ENCODE results near the gene NRG3.
"Not testable (repeated sequence)": the region's sequence is repeated elsewhere in the genome, so short reads cannot be mapped to it uniquely, and the experiment has no call there.

Gene NRG3

GRCh38 chr10:82643076-82643475, 768.1 kb downstream of the NRG3 start:
- Histone ChIP-seq H3K9ac (ENCODE audit: low read depth in 1 of 2, low read length in 2 of 2) (no peak overlapping the region), H3K36me3 (ENCODE audit: control insufficient read depth in 1 of 2, insufficient read depth in 2 of 2, low read length in 2 of 2) (no peaks in the 10 kb centered on the region), H3K27ac (ENCODE audit: low read depth, low read length) (no peak overlapping the region), H3K4me3 (ENCODE audit: low read depth in 1 of 2, low read length in 2 of 2) (no peak overlapping the region), H3K4me1 (ENCODE audit: control insufficient read depth in 1 of 2, insufficient read depth in 2 of 2, low read length in 2 of 2) (no peaks in the 10 kb centered on the region), H3K27me3 (ENCODE audit: control insufficient read depth in 1 of 2, insufficient read depth in 2 of 2, low read length in 2 of 2) (no peaks in the 10 kb centered on the region), H3K9me3 (ENCODE audit: control insufficient read depth in 1 of 2, low read length in 2 of 2) (no peaks in the 10 kb centered on the region)

GRCh38 chr10:82643601-82644000, 768.6 kb downstream of the NRG3 start:
- Histone ChIP-seq H3K36me3 (ENCODE audit: control insufficient read depth in 1 of 2, insufficient read depth in 2 of 2, low read length in 2 of 2) (no peaks in the 10 kb centered on the region), H3K9me3 (ENCODE audit: control insufficient read depth in 1 of 2, low read length in 2 of 2) (no peaks in the 10 kb centered on the region), H3K4me3 (ENCODE audit: low read depth in 1 of 2, low read length in 2 of 2) (no peak overlapping the region), H3K27ac (ENCODE audit: low read depth, low read length) (no peak overlapping the region), H3K4me1 (ENCODE audit: control insufficient read depth in 1 of 2, insufficient read depth in 2 of 2, low read length in 2 of 2) (no peaks in the 10 kb centered on the region), H3K9ac (ENCODE audit: low read depth in 1 of 2, low read length in 2 of 2) (no peak overlapping the region), H3K27me3 (ENCODE audit: control insufficient read depth in 1 of 2, insufficient read depth in 2 of 2, low read length in 2 of 2) (no peaks in the 10 kb centered on the region)

- Histone ChIP-seq H3K4me1 (ENCODE audit: control insufficient read depth in 1 of 2, insufficient read depth in 2 of 2, low read length in 2 of 2) (no peaks in the 10 kb centered on the region), H3K36me3 (ENCODE audit: control insufficient read depth in 1 of 2, insufficient read depth in 2 of 2, low read length in 2 of 2) (no peaks in the 10 kb centered on the region), H3K27me3 (ENCODE audit: control insufficient read depth in 1 of 2, insufficient read depth in 2 of 2, low read length in 2 of 2) (no peaks in the 10 kb centered on the region), H3K9me3 (ENCODE audit: control insufficient read depth in 1 of 2, low read length in 2 of 2) (no peaks in the 10 kb centered on the region), H3K4me3 (ENCODE audit: low read depth in 1 of 2, low read length in 2 of 2) (no peak overlapping the region), H3K9ac (ENCODE audit: low read depth in 1 of 2, low read length in 2 of 2) (no peak overlapping the region), H3K27ac (ENCODE audit: low read depth, low read length) (no peak overlapping the region)
These were observed 770.2 kb downstream of the NRG3 start for GRCh38 chr10:82645221-82645620.

- Histone ChIP-seq H3K27ac (ENCODE audit: low read depth, low read length) (no peak overlapping the region), H3K27me3 (ENCODE audit: control insufficient read depth in 1 of 2, insufficient read depth in 2 of 2, low read length in 2 of 2) (no peaks in the 10 kb centered on the region), H3K4me1 (ENCODE audit: control insufficient read depth in 1 of 2, insufficient read depth in 2 of 2, low read length in 2 of 2) (no peaks in the 10 kb centered on the region), H3K36me3 (ENCODE audit: control insufficient read depth in 1 of 2, insufficient read depth in 2 of 2, low read length in 2 of 2) (no peaks in the 10 kb centered on the region), H3K9me3 (ENCODE audit: control insufficient read depth in 1 of 2, low read length in 2 of 2) (peaks cover 3 to 6% of the 10 kb centered on the region in 2 donors), H3K9ac (ENCODE audit: low read depth in 1 of 2, low read length in 2 of 2) (no peak overlapping the region), H3K4me3 (ENCODE audit: low read depth in 1 of 2, low read length in 2 of 2) (no peak overlapping the region)
These were observed 778.5 kb downstream of the NRG3 start for GRCh38 chr10:82653244-82654155.

GRCh38 chr10:82660205-82660604, 785.2 kb downstream of the NRG3 start:
- no peaks in the 10 kb centered on the region for H3K27me3 ChIP-seq (ENCODE audit: control insufficient read depth in 1 of 2, insufficient read depth in 2 of 2, low read length in 2 of 2)
- no peaks in the 10 kb centered on the region for H3K36me3 ChIP-seq (ENCODE audit: control insufficient read depth in 1 of 2, insufficient read depth in 2 of 2, low read length in 2 of 2)
- no peak overlapping the region for H3K9ac ChIP-seq (ENCODE audit: low read depth in 1 of 2, low read length in 2 of 2)
- H3K4me3 ChIP-seq (ENCODE audit: low read depth in 1 of 2, low read length in 2 of 2) = no peak overlapping the region
- H3K9me3 ChIP-seq (ENCODE audit: control insufficient read depth in 1 of 2, low read length in 2 of 2) = no peaks in the 10 kb centered on the region
- no peaks in the 10 kb centered on the region for H3K4me1 ChIP-seq (ENCODE audit: control insufficient read depth in 1 of 2, insufficient read depth in 2 of 2, low read length in 2 of 2)
- H3K27ac ChIP-seq (ENCODE audit: low read depth, low read length) = no peak overlapping the region

GRCh38 chr10:82660986-82661385, 786.0 kb downstream of the NRG3 start:
- no peaks in the 10 kb centered on the region for H3K36me3 ChIP-seq (ENCODE audit: control insufficient read depth in 1 of 2, insufficient read depth in 2 of 2, low read length in 2 of 2)
- no peak overlapping the region for H3K27ac ChIP-seq (ENCODE audit: low read depth, low read length)
- no peaks in the 10 kb centered on the region for H3K9me3 ChIP-seq (ENCODE audit: control insufficient read depth in 1 of 2, low read length in 2 of 2)
- H3K4me1 ChIP-seq (ENCODE audit: control insufficient read depth in 1 of 2, insufficient read depth in 2 of 2, low read length in 2 of 2) = no peaks in the 10 kb centered on the region
- H3K9ac ChIP-seq (ENCODE audit: low read depth in 1 of 2, low read length in 2 of 2) = no peak overlapping the region
- no peak overlapping the region for H3K4me3 ChIP-seq (ENCODE audit: low read depth in 1 of 2, low read length in 2 of 2)
- H3K27me3 ChIP-seq (ENCODE audit: control insufficient read depth in 1 of 2, insufficient read depth in 2 of 2, low read length in 2 of 2) = no peaks in the 10 kb centered on the region

GRCh38 chr10:82661701-82662100, 786.7 kb downstream of the NRG3 start:
- no peaks in the 10 kb centered on the region for H3K4me1 ChIP-seq (ENCODE audit: control insufficient read depth in 1 of 2, insufficient read depth in 2 of 2, low read length in 2 of 2)
- H3K9me3 ChIP-seq (ENCODE audit: control insufficient read depth in 1 of 2, low read length in 2 of 2) = no peaks in the 10 kb centered on the region
- no peaks in the 10 kb centered on the region for H3K36me3 ChIP-seq (ENCODE audit: control insufficient read depth in 1 of 2, insufficient read depth in 2 of 2, low read length in 2 of 2)
- no peak overlapping the region for H3K27ac ChIP-seq (ENCODE audit: low read depth, low read length)
- no peak overlapping the region for H3K9ac ChIP-seq (ENCODE audit: low read depth in 1 of 2, low read length in 2 of 2)
- H3K4me3 ChIP-seq (ENCODE audit: low read depth in 1 of 2, low read length in 2 of 2) = no peak overlapping the region
- no peaks in the 10 kb centered on the region for H3K27me3 ChIP-seq (ENCODE audit: control insufficient read depth in 1 of 2, insufficient read depth in 2 of 2, low read length in 2 of 2)

GRCh38 chr10:82668221-82668895, 793.4 kb downstream of the NRG3 start:
- no peaks in the 10 kb centered on the region for H3K36me3 ChIP-seq (ENCODE audit: control insufficient read depth in 1 of 2, insufficient read depth in 2 of 2, low read length in 2 of 2)
- H3K9ac ChIP-seq (ENCODE audit: low read depth in 1 of 2, low read length in 2 of 2) = no peak overlapping the region
- H3K27me3 ChIP-seq (ENCODE audit: control insufficient read depth in 1 of 2, insufficient read depth in 2 of 2, low read length in 2 of 2) = no peaks in the 10 kb centered on the region
- H3K27ac ChIP-seq (ENCODE audit: low read depth, low read length) = no peak overlapping the region
- no peak overlapping the region for H3K4me3 ChIP-seq (ENCODE audit: low read depth in 1 of 2, low read length in 2 of 2)
- H3K4me1 ChIP-seq (ENCODE audit: control insufficient read depth in 1 of 2, insufficient read depth in 2 of 2, low read length in 2 of 2) = no peaks in the 10 kb centered on the region
- no peaks in the 10 kb centered on the region for H3K9me3 ChIP-seq (ENCODE audit: control insufficient read depth in 1 of 2, low read length in 2 of 2)

GRCh38 chr10:82674036-82674435, 799.0 kb downstream of the NRG3 start:
- H3K27ac ChIP-seq (ENCODE audit: low read depth, low read length) = no peak overlapping the region
- H3K27me3 ChIP-seq (ENCODE audit: control insufficient read depth in 1 of 2, insufficient read depth in 2 of 2, low read length in 2 of 2) = no peaks in the 10 kb centered on the region
- no peaks in the 10 kb centered on the region for H3K4me1 ChIP-seq (ENCODE audit: control insufficient read depth in 1 of 2, insufficient read depth in 2 of 2, low read length in 2 of 2)

GRCh38 chr10:82677932-82678331, 802.9 kb downstream of the NRG3 start:
- H3K27ac ChIP-seq (ENCODE audit: low read depth, low read length); H3K27me3 ChIP-seq (ENCODE audit: control insufficient read depth in 1 of 2, insufficient read depth in 2 of 2, low read length in 2 of 2); H3K9me3 ChIP-seq (ENCODE audit: control insufficient read depth in 1 of 2, low read length in 2 of 2); H3K4me3 ChIP-seq (ENCODE audit: low read depth in 1 of 2, low read length in 2 of 2); H3K9ac ChIP-seq (ENCODE audit: low read depth in 1 of 2, low read length in 2 of 2); H3K4me1 ChIP-seq (ENCODE audit: control insufficient read depth in 1 of 2, insufficient read depth in 2 of 2, low read length in 2 of 2); H3K36me3 ChIP-seq (ENCODE audit: control insufficient read depth in 1 of 2, insufficient read depth in 2 of 2, low read length in 2 of 2): not testable (repeated sequence)

More at GRCh38 chr10:82674036-82674435, 799.0 kb downstream of the NRG3 start:
- Histone ChIP-seq H3K4me3 (ENCODE audit: low read depth in 1 of 2, low read length in 2 of 2) (no peak overlapping the region), H3K9ac (ENCODE audit: low read depth in 1 of 2, low read length in 2 of 2) (no peak overlapping the region), H3K36me3 (ENCODE audit: control insufficient read depth in 1 of 2, insufficient read depth in 2 of 2, low read length in 2 of 2) (no peaks in the 10 kb centered on the region), H3K9me3 (ENCODE audit: control insufficient read depth in 1 of 2, low read length in 2 of 2) (peaks cover 0 to 4% of the 10 kb centered on the region in 2 donors)

Data from duodenal mucosa (tissue), 2 donors.